ENCODE results near the gene KRTAP3-2.

Gene KRTAP3-2

DNA sequence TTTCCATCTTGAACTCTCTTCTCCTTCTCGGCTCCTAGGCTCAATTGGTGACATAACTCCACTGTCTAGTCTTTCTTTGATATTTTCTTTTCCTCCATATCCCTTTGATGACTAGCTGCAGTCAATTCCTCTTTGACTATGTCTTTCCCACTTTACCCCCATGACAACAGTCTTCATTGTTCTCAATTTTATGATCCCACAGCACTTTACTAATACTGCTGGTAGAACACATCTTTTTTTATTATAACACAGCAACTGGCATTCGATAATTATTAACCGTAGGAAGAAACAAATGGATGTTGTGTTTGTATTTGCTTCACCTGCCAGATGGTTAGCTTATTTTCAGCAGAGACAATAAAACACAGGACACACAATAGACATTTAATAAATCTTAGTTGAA, 7.0 kb downstream of the KRTAP3-2 start:
- DNase-seq: no peak
- Histone ChIP-seq H3K9me3 (no peaks in the 10 kb centered on the region), H3K36me3 (no peaks in the 10 kb centered on the region), H3K4me1 (no peaks in the 10 kb centered on the region), H3K27me3 (peaks cover 21% of the 10 kb centered on the region), H3K4me3 (ENCODE audit: low read depth, low read length) (no peak overlapping the region)
- TF ChIP-seq, protein P1, sequence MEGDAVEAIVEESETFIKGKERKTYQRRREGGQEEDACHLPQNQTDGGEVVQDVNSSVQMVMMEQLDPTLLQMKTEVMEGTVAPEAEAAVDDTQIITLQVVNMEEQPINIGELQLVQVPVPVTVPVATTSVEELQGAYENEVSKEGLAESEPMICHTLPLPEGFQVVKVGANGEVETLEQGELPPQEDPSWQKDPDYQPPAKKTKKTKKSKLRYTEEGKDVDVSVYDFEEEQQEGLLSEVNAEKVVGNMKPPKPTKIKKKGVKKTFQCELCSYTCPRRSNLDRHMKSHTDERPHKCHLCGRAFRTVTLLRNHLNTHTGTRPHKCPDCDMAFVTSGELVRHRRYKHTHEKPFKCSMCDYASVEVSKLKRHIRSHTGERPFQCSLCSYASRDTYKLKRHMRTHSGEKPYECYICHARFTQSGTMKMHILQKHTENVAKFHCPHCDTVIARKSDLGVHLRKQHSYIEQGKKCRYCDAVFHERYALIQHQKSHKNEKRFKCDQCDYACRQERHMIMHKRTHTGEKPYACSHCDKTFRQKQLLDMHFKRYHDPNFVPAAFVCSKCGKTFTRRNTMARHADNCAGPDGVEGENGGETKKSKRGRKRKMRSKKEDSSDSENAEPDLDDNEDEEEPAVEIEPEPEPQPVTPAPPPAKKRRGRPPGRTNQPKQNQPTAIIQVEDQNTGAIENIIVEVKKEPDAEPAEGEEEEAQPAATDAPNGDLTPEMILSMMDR (IDR thresholded peaks at IDR 0.05; ENCODE audit: low read depth, low read length): no peak

DNA sequence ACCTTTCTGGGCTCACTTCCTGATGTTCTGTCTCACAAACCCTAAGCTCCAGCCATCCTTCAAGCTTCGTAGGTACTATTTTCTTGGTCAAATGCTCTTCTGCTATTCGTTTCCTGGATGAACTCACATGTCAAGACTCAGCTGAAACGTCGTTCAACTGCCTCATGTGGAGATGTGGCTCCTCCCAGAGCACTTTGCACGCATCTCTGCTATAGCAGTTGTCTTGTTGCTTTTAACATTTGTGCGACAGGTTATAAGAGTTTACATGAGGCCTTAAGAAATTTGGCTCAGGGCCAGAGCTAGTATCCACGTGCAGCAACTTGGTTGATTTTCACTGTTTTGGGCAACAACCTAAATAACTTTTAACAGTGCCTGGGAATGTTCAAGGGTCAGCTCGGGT, 12.8 kb downstream of the KRTAP3-2 start:
- no peak for DNase-seq

DNA sequence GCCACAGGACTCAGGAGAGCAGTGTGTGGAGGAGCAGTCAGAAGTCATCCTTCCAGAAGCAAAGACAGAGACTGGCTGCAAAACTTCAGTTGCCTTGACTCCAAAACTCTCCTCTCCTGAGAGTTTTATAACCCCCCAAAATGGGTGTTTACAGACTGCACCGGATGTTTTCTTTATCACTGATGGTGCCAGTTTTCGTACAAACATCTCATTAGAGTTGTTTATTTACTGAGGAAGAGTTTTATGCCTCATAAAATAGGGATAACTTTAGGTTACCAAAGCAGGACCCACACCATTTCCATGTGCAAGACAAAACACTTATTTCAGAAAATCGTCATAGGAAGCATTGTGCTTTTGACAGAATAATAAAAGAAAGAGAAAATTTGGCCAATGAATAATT, 15.5 kb downstream of the KRTAP3-2 start, which contains the start of gene KRT40:
KRT40 (minus strand) TSS at position 101 of the 400 bp plus-strand sequence; CDS start at position 48, 53 bp downstream.
- Histone ChIP-seq H3K27me3 (peaks cover 17% of the 10 kb centered on the region), H3K4me3 (ENCODE audit: low read depth, low read length) (no peak within 1 kb of the TSS), H3K9me3 (no peaks in the 10 kb centered on the region), H3K36me3 (no peaks in the 10 kb centered on the region), H3K4me1 (no peaks in the 10 kb centered on the region)
- TF ChIP-seq, protein P1 (IDR thresholded peaks at IDR 0.05; ENCODE audit: low read depth, low read length): no peak
- no peak for DNase-seq

More for the DNA sequence above, 12.8 kb downstream of the KRTAP3-2 start:
- H3K4me1 ChIP-seq: no peaks in the 10 kb centered on the region
- no peaks in the 10 kb centered on the region for H3K36me3 ChIP-seq
- H3K4me3 ChIP-seq (ENCODE audit: low read depth, low read length): no peak overlapping the region
- H3K9me3 ChIP-seq: no peaks in the 10 kb centered on the region
- TF ChIP-seq, protein P1 (IDR thresholded peaks at IDR 0.05; ENCODE audit: low read depth, low read length): no peak
- H3K27me3 ChIP-seq: peaks cover 13% of the 10 kb centered on the region; the same call in 1 of the 2 replicates

DNA sequence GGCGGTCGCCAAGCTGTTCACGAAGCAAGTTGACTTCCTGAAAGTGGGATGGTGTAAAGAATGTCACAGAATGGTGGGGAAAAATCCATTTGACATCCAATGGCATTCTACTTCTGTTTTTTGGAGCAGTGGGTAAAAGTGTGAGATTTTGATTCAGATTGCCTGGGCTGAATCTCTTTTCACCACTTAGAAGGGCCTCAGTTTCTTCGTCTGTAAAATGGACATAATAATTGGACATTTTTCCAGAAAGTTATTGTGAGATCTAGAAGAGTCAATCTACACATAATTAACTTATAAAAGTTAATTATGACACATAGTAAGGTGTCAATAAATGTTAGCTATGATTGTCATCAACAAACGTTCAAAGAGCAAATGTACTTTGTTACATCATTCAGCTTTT, 18.6 kb downstream of the KRTAP3-2 start:
- DNase-seq: no peak
- Histone ChIP-seq H3K36me3 (no peaks in the 10 kb centered on the region), H3K4me3 (ENCODE audit: low read depth, low read length) (no peak overlapping the region), H3K4me1 (no peaks in the 10 kb centered on the region), H3K9me3 (no peaks in the 10 kb centered on the region), H3K27me3 (peaks cover 21% of the 10 kb centered on the region)
- TF ChIP-seq, protein P1 (IDR thresholded peaks at IDR 0.05; ENCODE audit: low read depth, low read length): no peak

DNA sequence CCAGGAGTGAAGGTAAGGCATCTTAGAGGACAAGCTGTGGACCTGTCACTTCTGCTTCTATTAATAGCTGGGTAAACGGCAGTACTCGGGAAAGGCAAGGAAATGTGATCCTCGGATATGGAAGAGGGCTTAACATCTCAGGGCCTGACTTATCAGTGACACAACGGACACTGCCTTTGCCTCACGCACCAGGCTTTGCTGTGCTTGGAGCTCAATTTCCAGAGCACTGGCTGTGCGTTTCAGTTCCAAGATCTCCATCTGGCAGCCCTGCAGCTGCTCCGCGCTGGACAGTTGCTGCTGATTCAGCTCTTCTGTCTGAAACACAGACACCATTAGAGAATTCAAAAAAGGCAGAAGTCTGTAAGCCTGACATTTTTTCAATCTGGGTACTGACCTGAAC, 19.1 kb downstream of the KRTAP3-2 start:
- Histone ChIP-seq H3K4me3 (ENCODE audit: low read depth, low read length) (no peak overlapping the region), H3K36me3 (no peaks in the 10 kb centered on the region), H3K27me3 (peaks cover 24% of the 10 kb centered on the region), H3K9me3 (no peaks in the 10 kb centered on the region), H3K4me1 (no peaks in the 10 kb centered on the region)
- no peak for DNase-seq
- TF ChIP-seq, protein P1 (IDR thresholded peaks at IDR 0.05; ENCODE audit: low read depth, low read length): no peak

DNA sequence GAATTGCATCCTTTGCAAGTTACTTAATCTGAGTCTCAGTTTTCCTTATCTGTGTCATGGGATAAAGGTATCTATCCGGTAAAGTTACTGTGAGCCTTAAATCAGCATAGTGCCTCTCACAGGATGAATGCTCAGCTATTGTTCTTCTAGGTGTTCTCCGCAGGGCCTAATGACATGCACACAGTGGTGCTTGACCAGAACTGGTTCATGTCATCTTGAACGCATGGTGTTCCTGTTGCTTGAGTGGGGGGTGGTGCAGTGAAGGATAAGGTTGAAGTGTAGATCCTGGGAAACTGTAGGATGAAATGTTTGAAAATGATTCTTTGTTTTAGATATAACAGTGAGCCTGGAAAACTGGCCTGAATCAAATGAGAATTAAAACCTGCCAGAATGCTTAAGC, 19.6 kb downstream of the KRTAP3-2 start:
- TF ChIP-seq, protein P1 (IDR thresholded peaks at IDR 0.05; ENCODE audit: low read depth, low read length): no peak
- Histone ChIP-seq H3K27me3 (peaks cover 26% of the 10 kb centered on the region), H3K4me3 (ENCODE audit: low read depth, low read length) (no peak overlapping the region), H3K9me3 (no peaks in the 10 kb centered on the region), H3K36me3 (no peaks in the 10 kb centered on the region), H3K4me1 (no peaks in the 10 kb centered on the region)
- no peak for DNase-seq
